HL-60 (cell line): Measurements from ENCODE around the gene UNKL.

Experiments used
- GABPA ChIP-seq: IDR thresholded peaks from 2 replicates; pipeline ENCODE4 v1.6.1; 2012; ENCODE audit warnings: low read depth
- POLR2AphosphoS5 ChIP-seq: IDR thresholded peaks from 2 replicates; pipeline ENCODE4 v1.6.1; 2012; ENCODE audit warnings: low read depth
- REST ChIP-seq: IDR thresholded peaks from 2 replicates; pipeline ENCODE4 v1.6.1; 2012; ENCODE audit warnings: low read depth; ENCODE audit not compliant: insufficient replicate concordance
- SPI1 ChIP-seq: IDR thresholded peaks from 2 replicates; pipeline ENCODE4 v1.6.1; 2012; ENCODE audit warnings: low read depth, mild to moderate bottlenecking, borderline replicate concordance
- TF ChIP-seq, protein P1 (sequence below): IDR thresholded peaks from one replicate; pipeline ENCODE4 v1.5.1; 2011; ENCODE audit warnings: low read length, control low read depth, inconsistent platforms; ENCODE audit not compliant: insufficient read depth

GRCh38 chr16:1333149-1333812 lies 81.2 kb downstream of the UNKL start, which contains the start of gene BAIAP3:
- TF ChIP-seq, protein P1, sequence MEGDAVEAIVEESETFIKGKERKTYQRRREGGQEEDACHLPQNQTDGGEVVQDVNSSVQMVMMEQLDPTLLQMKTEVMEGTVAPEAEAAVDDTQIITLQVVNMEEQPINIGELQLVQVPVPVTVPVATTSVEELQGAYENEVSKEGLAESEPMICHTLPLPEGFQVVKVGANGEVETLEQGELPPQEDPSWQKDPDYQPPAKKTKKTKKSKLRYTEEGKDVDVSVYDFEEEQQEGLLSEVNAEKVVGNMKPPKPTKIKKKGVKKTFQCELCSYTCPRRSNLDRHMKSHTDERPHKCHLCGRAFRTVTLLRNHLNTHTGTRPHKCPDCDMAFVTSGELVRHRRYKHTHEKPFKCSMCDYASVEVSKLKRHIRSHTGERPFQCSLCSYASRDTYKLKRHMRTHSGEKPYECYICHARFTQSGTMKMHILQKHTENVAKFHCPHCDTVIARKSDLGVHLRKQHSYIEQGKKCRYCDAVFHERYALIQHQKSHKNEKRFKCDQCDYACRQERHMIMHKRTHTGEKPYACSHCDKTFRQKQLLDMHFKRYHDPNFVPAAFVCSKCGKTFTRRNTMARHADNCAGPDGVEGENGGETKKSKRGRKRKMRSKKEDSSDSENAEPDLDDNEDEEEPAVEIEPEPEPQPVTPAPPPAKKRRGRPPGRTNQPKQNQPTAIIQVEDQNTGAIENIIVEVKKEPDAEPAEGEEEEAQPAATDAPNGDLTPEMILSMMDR: no peak
- TF ChIP-seq POLR2AphosphoS5 (no peak), REST (no peak), GABPA (no peak), SPI1 (no peak)
